ENCODE measurements around the gene RAB4A.
"Not testable (repeated sequence)": the region's sequence is repeated elsewhere in the genome, so short reads cannot be mapped to it uniquely, and the experiment has no call there.

Gene RAB4A

DNA sequence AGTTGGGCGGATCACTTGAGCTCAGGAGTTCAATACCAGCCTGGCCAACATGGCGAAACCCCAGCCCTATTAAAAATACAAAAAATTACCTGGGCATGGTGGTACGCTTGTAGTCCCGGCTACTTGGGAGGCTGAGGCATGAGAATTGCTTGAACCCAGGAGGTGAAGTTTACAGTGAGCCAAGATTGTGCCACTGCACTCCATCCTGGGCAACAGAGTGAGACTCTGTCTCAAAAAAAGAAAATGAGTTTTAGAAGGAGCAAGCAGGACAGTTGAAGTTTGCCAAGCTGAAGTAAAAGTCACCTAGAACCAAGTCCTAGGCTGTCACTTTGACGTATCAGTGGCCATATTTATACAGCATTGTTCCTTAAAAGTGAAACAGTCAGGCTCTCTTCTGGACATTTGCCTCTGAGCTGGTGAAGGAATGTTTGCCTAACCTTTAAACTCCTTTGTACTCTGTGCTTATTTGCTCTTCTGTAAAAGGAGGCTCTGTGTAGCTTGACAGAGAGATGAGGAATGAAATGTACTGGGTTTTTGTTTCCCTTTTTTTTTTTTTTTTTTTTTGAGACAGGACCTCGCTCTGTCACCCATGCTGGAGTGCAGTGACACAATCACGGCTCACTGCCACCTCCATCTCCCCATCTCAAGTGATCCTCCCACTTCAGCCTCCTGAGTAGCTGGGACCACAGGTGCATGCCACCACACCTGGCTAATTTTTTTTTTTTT is 2.8 kb downstream of the RAB4A start:
- no peak for DNase-seq

GRCh38 chr1:229275005-229275404 is 4.1 kb downstream of the RAB4A start:
- no peak for DNase-seq

DNA sequence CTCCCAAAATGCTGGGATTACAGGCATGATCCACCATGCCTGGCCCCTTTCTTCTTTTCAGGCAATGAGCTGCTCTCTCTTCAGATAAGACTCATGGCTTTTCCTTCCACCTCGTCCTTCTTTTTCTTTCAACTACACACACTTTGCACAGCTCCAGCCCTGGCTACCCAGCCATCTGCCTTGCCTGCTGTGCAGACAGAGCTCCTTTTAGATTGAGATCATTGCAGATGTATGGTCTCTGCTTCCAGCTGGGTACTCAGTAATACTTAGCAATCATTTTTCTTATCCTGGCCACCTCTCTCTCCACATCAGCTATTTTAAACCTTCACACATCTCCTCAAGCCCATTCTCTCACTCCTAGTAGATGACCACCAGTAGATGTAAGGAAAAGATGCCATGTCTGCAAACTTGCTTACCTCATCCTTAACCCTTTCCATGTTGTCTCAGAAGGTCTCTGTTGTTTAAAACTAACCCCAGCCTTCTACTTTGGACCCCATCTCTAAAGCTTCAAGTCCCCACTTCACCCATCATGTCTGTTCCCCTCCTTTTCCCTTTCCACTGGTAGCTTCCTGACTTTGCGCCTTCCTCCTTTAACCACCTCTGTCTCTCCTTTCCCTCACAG is 7.3 kb downstream of the RAB4A start:
- no peak for DNase-seq

DNA sequence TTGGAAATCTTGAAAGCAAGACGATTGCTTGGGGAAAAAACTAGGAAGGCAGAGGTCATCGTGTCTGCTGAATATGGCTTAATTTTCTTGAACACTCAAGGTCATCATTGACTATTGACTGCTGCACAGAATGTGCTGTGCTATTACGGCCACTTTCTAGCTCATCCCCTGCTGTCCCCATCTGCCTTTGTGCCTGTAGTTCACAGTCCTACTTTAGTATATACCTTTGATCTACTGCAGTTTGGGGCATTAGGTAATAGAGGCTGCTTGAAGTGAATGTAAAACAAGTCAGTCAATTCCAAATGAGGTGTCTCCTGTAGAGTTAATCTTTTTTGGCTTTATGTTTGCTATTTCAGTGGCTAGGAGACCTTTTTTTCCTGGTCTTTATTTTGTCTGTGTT is 8.3 kb downstream of the RAB4A start:
- no peak for DNase-seq

DNA sequence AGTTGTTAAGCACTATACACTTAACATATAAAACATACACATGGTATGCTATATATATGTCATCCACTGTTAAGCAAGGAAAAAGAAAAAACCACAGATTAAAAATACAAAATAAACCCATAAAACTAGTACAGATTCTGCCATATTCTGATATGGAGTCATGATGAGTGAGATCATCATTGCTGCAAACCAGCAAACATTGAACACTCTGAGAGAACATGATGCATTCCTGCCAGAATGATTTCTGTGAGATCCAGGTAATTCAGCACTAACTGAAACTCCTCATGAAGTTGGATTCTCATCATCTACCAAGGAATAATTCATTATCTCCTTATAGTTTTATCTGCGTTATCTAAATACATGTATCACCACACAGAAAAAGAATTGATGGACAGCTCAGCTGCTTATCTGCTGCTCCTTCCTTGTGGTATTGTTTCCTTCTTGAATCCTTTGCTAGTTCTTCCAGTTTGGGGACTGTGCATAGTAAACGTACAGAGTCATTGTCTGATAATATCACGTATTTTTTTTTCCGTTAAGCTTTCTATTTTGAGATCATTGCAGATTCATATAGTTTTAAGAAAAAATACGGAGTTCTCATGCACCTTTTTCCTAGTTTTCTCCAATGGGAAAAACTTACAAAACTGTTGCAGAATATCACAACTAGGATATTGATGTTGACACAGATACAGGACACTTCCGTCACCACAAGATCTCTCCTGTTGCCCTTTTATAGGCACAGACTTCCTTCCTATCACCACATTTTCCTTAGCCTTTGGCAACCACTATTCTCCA is 9.3 kb downstream of the RAB4A start:
- no peak for DNase-seq

DNA sequence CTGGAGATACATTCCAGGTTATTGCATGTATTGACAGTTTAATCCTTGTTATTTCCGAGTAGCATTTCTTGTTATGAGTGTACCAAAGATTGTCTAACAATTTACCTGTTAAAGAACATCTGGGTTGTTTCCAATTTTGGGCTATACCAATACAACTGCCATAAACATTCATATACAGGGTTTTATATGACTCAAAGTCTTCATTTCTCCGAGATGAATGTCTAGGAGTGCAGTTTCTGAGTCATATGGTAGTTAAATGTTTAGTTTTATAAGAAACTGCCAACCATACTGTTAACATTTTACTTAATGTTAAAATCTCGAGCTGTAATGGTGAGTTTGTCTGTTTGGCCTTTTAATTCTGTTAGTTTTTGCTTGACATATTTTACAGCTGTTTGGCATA is 10.0 kb downstream of the RAB4A start:
- DNase-seq, result no peak

DNA sequence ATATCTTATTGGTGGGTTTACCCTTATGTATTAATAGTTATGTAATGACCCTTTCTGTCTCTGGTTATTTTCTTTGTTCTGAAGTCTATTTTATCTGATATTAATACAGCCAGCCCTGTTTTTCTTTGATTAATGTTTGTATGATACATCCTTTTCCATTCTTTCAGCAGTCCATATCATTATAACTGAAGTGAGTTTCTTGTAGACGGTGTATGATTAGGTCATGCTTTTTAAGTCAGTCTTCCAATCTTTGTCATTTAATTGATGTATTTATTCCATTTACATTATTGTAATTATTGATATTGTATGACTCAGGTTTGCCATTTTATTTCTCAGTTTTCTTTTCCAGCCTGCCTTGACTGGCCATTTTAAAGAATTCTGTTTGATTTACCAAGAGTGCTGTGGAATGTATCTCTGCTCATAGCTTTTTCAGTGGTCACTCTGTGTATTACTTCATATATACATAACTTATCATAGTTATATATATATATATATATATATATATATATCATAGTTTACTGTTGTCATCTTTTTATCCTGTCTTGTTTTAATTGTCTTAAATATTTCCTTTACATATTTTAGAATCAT is 10.5 kb downstream of the RAB4A start:
- DNase-seq, result no peak

DNA sequence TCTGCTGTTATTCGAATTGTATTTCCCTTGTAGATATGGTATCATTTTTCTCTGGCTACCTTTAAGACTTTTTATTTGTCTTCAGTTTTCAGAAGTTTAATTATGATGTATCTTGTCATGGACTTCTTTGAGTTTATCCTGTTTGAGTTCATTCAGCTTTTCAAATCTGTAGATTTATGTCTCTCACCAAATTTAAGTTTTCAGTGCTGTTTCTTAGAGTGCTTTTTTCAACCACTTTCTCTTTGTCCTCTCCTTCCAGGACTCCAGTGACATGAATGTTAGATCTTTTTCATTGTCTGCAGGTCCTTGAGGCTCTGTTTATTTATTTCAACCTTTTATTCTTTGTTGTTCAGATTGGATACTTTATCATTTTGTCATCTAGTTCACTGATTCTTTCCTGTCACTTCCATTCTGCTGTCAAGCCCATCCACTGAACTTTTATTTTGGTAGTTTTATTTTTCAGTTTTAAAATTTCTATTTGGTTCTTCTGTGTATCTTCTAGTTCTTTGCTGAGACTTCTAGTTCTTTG is 11.4 kb downstream of the RAB4A start:
- no peak for DNase-seq

DNA sequence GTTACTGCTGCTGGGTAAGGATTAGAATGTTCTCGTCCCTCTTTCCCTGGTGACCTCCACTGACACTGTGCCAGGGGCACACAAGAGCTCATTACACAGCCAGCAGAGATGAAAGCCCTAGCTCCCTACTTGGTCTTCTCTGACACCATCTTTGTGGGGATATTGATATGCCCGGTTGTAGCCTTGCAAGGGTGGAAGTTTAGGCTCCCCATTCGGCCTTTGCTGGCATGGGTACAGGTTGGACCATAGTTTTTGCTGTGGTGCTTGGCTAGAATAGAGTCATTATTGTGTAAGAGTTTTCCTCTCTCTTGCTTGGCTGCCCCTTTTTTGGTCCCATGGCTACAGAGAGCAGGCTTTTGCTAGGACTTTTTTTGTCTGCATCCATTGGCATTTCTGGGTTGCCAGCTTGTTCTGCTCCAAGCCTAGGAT is 12.3 kb downstream of the RAB4A start:
- no peak for DNase-seq

DNA sequence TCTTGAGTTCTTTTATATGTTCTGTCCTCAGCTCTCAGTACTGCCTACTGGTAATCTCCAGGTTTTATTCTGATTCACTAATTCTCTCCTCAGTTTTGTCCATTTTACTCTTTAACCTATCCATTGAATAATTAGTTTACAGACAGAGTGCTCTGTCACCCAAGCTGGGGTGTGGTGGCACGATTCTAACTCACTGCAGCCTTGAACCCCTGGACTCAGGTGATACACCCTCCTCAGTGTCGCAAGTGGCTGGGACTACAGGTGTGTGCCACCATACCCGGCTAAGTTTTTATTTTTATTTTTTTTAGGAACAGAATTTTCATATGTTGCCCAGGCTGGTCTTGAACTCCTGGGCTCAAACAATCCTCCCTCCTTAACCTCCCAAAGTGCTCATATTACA is 14.0 kb downstream of the RAB4A start:
- DNase-seq, result no peak

GRCh38 chr1:229285440-229285839 is 14.5 kb downstream of the RAB4A start:
- no peak for DNase-seq

GRCh38 chr1:229286099-229286766 is 15.3 kb downstream of the RAB4A start:
- DNase-seq, result no peak

DNA sequence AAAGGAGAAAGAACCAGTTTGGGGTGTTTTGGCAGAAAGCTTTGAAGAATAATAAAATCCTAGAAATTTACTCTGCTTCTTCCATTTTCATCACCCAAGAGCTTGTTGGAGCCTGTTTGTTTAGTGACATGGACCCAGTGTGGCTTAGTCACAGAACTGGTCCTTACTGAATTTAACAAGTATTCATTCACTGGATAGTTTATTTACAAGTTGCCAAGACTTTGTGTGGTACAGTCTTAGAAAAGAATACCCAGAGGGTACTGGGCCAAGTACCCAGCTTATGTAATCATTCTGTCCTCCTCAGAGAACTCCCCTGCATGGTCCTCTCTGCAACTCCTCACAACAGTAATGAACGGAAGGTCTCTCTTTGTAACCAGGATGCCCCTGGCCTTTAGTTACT is 16.4 kb downstream of the RAB4A start:
- DNase-seq, result no peak

GRCh38 chr1:229288516-229288915 is 17.6 kb downstream of the RAB4A start:
- no peak for DNase-seq

- not testable (repeated sequence) for DNase-seq
Measured at GRCh38 chr1:229291686-229292085, 20.8 kb downstream of the RAB4A start.

DNA sequence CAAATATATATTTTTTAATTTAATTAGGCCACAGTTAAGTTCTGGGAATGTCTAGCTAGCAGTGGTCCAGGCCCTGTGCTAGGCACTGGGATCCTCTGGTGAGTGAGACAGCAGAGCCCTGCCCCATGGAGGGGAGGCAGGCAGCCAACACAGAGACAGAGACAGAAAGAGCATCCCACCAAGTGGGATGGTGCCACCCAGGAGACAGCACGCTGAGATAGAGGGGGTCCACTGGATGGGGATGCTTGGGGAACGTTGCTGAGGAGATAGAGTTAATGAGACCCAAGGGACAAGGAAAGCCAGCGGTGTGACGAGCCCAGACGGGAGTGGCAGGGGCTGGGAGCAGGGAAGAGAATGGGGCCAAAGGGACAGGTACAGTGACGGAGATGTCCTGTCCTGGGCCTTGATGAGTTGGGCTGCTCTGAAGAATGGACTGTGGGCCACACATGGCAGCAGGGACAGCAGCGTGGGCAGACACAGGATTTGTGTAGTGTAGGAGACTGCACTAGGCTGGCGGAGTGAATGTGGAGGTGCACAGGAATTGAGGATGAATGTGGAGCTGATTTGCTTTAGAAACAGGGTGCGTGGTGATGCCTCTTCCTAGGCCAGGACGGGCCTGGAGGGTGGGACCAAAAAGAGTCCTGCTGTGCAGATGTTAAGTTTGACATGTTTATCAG is 22.8 kb downstream of the RAB4A start:
- no peak for DNase-seq

GRCh38 chr1:229295745-229296144 is 24.8 kb downstream of the RAB4A start:
- DNase-seq, result no peak

DNA sequence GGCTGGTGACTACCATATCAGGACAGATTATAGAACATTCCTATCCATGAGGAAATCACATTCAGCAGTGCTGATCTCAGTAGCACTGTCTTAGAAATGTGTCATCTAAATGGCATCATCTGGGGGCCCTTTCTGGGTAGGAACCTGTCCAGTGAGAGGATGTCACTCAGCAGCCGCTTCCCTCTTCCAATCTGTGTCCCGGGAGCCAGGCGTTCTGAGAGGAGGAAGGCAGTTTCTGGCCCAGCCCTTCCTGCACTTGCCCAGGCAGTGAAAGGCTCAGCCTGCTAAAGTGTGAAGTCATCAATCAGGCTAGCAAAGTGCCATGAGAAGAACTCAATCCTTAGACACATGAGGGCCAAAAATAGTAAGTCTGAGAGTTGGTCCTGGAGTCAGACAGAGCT is 25.6 kb downstream of the RAB4A start:
- DNase-seq, result no peak

DNA sequence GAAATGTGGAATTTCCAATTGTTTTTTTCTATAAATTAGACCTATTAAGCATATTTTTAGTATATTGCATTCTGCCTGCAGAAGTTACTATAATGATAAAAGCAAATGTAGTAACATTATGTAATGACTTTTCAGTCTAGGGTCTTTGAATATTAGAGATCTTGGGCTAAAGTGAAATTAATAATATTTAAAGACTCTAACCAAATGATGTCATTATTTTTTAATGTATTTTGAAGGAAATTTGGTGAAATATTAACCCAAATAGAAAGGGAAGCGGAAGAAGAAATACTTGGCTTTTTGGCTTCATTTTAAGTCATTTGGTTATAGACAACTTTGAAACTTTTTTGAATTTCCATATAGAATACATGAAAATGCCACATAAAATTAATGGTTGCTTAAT is 26.8 kb downstream of the RAB4A start:
- no peak for DNase-seq

GRCh38 chr1:229298420-229298819 is 27.5 kb downstream of the RAB4A start:
- no peak for DNase-seq

DNA sequence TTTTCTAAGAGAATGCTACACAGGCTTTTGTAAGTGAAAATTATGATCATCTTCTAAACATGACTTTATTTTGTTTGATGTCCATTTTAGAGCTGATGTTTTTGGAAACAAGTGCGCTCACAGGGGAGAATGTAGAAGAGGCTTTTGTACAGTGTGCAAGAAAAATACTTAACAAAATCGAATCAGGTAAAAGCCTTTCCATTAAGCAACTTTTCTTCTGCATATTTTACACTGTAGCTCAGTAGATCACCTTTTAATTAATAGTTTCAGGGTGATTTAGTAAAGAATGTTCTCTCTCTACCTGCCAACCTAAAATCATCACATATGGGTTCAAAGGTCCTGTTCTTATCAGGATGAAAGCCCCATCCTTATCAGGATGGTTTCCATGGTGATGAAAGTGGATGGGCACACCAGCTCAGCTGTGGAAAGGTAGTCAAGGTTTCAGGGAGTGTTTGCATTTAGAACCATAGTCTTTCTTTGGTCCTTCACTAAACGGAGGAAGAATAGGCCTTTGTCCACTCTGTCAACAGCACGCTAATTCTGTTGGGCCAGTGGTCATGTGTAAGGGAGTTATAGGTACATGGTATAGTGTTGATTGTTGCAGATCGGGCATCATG is 28.1 kb downstream of the RAB4A start:
- no peak for DNase-seq
